Right lung (tissue), 5 donors: ENCODE measurements around the gene IVL. TPM values are rescaled to one million over a fixed set of nuclear protein-coding genes. Genes with fewer than 3 reads are reported as not detected.

ENCODE experiments used
- DNase-seq, 2 donors: peaks; one replicate each; pipeline ENCODE4 v3.0.0-alpha.2; 2013
- polyA plus RNA-seq, 5 donors: library from polyadenylated mRNA; unstranded; fragments of 120-200 nt; gene quantifications; one replicate each; pipeline versions ENCODE4 v1.2.1 to v1.2.3, GENCODE V29; 2013; ENCODE audit warnings: inconsistent platforms in 1 of 5, low replicate concordance in 1 of 5; ENCODE audit not compliant: insufficient read length in 5 of 5, insufficient read depth in 1 of 5

The IVL gene
- polyA plus RNA-seq, 5 donors = not detected

GRCh38 chr1:152886758-152887409, 21.5 kb upstream of the IVL start:
- no peak for DNase-seq

GRCh38 chr1:152888126-152888525, 20.2 kb upstream of the IVL start:
- DNase-seq = no peak

GRCh38 chr1:152899027-152899426, 9.3 kb upstream of the IVL start:
- DNase-seq = no peak

DNA sequence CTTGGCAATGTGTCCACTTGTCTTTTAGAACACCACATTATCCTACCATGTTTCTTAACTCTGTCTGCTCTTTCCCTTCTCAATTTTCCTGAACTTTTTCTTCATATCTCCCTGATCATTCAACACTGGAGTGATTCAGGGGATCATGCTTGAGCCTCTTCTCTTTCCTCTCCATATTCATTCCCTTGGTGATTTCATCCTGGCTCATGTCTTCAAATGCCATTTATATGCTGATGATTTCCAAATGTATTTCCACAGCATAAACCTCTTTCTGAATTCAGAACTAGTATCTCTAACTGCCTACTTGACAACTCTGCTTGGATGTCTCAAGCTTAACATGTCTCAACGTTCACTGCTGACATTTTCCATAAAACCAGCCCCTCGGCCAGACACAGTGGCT, 8.5 kb upstream of the IVL start:
- no peak for DNase-seq

DNA sequence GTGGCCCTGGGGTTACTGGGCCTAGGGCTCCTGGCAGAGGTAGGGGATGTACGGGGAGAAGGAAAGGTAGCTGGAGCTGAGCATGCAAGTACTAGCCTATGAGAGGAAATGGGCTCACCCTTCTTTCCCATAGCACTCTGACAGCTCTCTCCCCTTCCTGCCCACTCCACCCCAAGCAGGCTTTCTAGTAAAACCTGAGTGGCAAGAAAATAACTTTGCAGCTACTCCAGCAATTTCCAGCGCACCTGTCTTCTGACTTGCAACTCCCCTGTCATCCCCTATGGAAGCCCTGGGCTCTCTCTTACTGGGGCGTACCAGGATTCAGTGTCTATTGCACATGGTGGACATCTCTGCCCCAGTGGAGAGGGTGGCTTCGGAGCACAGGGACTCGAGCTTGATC, 6.7 kb upstream of the IVL start:
- no peak for DNase-seq

- no peak for DNase-seq
Observed at GRCh38 chr1:152902636-152903035, 5.7 kb upstream of the IVL start.

- no peak for DNase-seq
Observed at GRCh38 chr1:152904688-152905440, 3.5 kb upstream of the IVL start.

DNA sequence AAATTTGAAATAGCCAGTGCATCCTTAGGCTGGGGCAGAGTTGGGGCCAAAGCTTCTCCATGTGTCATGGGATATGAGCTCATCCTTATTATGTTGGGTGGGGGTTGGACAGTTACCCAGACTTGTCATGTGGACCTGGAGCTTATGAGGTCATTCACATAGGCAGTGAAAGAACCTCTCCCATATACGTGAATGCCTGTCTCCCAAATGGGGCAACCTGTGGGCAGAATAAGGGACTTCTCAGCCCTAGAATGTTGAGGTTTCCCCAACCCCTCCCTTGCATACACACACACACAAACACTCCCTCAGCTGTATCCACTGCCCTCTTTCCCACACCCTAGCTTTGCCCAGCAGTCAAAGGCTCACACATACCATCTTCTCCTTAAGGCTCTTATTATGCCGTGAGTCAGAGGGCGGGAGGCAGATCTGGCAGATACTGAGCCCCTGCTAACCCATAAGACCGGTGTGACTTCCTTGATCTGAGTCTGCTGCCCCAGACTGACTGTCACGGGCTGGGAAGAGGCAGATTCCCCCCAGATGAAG, 2.3 kb upstream of the IVL start:
- no peak for DNase-seq

DNA sequence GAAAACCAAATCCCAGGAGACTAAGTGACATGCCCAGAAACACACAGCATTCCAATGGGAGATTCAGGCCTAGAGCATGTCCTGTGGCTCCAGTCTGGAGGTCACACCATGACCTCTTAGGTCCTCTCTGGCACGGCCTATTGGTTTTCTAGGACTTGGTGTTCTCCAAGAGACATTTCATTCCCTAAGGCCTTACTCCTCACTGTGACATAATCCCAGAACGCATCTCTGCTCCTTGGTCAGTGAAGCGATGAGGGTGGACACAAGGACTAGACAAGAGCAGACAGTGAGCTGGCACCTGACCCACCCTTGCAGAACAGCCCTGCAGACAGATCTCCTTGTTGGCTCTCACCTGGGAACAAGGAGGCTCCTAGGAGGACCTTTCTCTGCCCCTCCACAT, 860 bp downstream of the IVL start:
- no peak for DNase-seq

- no peak for DNase-seq
Observed at GRCh38 chr1:152912471-152912870, 4.1 kb downstream of the IVL start.

GRCh38 chr1:152912900-152913299, 4.6 kb downstream of the IVL start:
- no peak for DNase-seq

DNA sequence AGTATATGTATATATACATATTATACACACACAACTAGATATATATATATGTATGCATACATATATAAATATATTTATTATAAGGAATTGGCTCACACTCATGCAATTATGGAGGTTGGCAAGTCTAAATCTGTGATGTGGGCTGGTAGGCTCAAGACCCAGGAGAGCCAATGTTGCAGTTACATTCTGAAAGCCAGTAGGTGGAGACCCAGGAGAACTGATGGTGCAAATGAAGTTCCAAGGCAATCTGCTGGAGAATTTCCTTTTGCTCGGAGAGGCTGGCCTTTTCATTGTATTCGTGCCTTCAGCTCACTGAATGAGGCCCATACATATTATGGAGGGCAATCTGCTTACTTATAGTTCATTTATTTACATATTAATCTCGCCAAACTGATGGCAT, 9.4 kb downstream of the IVL start:
- no peak for DNase-seq

- DNase-seq = no peak
Observed at GRCh38 chr1:152919071-152919470, 10.7 kb downstream of the IVL start.

GRCh38 chr1:152924191-152924590, 15.8 kb downstream of the IVL start:
- DNase-seq = no peak

DNA sequence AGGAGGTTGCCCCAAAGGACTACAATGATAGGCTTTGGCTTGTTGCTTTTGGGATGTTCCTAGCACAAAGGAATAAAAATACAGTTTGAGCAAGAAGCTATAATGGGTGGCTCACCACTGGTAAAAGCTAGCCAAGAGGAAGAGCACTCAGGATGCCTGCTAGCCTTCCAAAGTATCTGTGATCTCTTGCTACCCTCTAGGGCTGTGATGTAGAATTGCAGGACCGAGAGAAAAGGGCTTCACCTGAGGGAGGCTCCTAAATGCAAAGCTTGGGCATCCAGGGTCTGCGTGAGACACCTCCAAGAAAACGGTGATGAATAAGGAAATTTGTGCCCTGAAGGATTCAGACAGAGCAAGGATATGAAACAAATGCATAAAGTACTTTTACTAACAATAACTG, 17.7 kb downstream of the IVL start:
- no peak for DNase-seq

DNA sequence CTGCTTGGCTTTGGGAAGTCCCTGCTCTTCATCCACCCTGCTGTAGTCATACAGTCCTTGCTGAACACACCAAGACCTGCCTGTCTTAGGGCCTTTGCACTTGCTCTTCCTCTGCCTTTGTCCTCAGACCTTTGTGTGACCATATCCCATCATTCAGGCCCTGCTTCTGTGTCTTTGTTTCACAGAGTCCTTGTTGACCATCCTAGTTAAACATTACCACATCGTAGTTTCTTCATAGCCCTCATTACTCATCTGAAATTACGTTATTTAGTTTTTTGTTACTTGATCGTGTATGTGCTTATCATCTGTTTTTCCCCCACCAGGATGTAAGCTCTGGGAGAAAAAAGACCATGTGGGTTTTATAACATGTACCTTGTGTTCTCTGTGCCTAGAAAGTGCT, 20.3 kb downstream of the IVL start:
- no peak for DNase-seq

- DNase-seq = no peak
Observed at GRCh38 chr1:152932170-152932811, 23.9 kb downstream of the IVL start.

GRCh38 chr1:152933196-152933595, 24.9 kb downstream of the IVL start:
- no peak for DNase-seq

- DNase-seq = no peak
Observed at GRCh38 chr1:152940614-152941013, 32.3 kb downstream of the IVL start.

GRCh38 chr1:152941037-152941711, 32.8 kb downstream of the IVL start:
- DNase-seq = no peak

DNA sequence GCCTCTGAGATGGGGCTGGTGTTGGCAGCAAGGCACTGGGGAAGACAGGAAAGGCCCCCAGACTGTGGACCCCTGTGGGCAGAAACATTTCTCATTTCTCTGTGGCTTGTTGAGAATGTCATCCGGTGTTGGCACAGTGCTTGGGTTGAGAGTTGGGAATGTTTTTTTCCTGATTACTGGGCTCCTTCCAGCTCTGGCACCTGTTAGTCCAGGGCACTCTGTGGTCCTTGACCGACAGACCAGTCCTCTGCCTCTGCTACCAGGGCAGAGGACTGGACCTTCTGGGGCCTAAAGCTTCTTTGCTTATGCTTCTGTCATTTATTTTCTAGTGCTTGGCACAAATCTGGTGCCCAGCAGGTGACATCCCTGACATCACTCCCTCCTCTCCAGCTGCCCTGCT, 33.8 kb downstream of the IVL start:
- no peak for DNase-seq

- no peak for DNase-seq
Observed at GRCh38 chr1:152946248-152946647, 37.9 kb downstream of the IVL start.
